ENCODE results near the gene IGFBP6. TPM values are rescaled to one million over a fixed set of nuclear protein-coding genes. Genes with fewer than 3 reads are reported as not detected.

IGFBP6 gene
- total RNA-seq, 1 donor, result 723 TPM

- no peak for TF ChIP-seq CTCF (IDR thresholded peaks at IDR 0.05; ENCODE audit: insufficient read depth, low read length)
- no peak for DNase-seq (ENCODE audit: low read depth)
Measured at GRCh38 chr12:53113951-53114350, 16.5 kb downstream of the IGFBP6 start.

GRCh38 chr12:53115112-53115890 lies 17.8 kb downstream of the IGFBP6 start:
- H3K4me3 ChIP-seq (ENCODE audit: low read depth, low read length), result no peak overlapping the region
- DNase-seq (ENCODE audit: low read depth), result no peak

More at GRCh38 chr12:53113951-53114350, 16.5 kb downstream of the IGFBP6 start:
- no peak overlapping the region for H3K4me3 ChIP-seq (ENCODE audit: low read depth, low read length)

GRCh38 chr12:53115891-53116648 lies 18.6 kb downstream of the IGFBP6 start:
- no peak overlapping the region for H3K4me3 ChIP-seq (ENCODE audit: low read depth, low read length)
- no peak for DNase-seq (ENCODE audit: low read depth)
- no peak for TF ChIP-seq CTCF (IDR thresholded peaks at IDR 0.05; ENCODE audit: insufficient read depth, low read length)

More at GRCh38 chr12:53115112-53115890, 17.8 kb downstream of the IGFBP6 start:
- TF ChIP-seq CTCF (IDR thresholded peaks at IDR 0.05; ENCODE audit: insufficient read depth, low read length), result no peak

- TF ChIP-seq CTCF (IDR thresholded peaks at IDR 0.05; ENCODE audit: insufficient read depth, low read length), result no peak
- no peak for DNase-seq (ENCODE audit: low read depth)
- no peak overlapping the region for H3K4me3 ChIP-seq (ENCODE audit: low read depth, low read length)
Measured at GRCh38 chr12:53118751-53119300, 21.4 kb downstream of the IGFBP6 start.

- no peak for TF ChIP-seq CTCF (IDR thresholded peaks at IDR 0.05; ENCODE audit: insufficient read depth, low read length)
- no peak overlapping the region for H3K4me3 ChIP-seq (ENCODE audit: low read depth, low read length)
- DNase-seq (ENCODE audit: low read depth), result no peak
Measured at GRCh38 chr12:53120685-53121525, 23.4 kb downstream of the IGFBP6 start.

GRCh38 chr12:53122961-53123468 lies 25.5 kb downstream of the IGFBP6 start:
- DNase-seq (ENCODE audit: low read depth), result no peak
- no peak for TF ChIP-seq CTCF (IDR thresholded peaks at IDR 0.05; ENCODE audit: insufficient read depth, low read length)
- H3K4me3 ChIP-seq (ENCODE audit: low read depth, low read length), result no peak overlapping the region
